ENCODE data around the gene UBL3. TPM values are rescaled to one million over a fixed set of nuclear protein-coding genes. Genes with fewer than 3 reads are reported as not detected.

The UBL3 gene
- total and polyA plus RNA-seq, 2 of the 8 experiments (the other 6 are each of a cell fraction or from before 2014, with no cell fraction given), result 5.3 to 16.1 TPM

GRCh38 chr13:29847501-29847983 lies 2.9 kb downstream of the UBL3 start:
- Histone ChIP-seq H2BK12ac (ENCODE audit: low read depth, low read length) (peak overlapping the region; percentile 42; the same call in 1 of the 2 replicates), H2BK120ac (replicated peaks; ENCODE audit: low read depth, low read length) (no peak overlapping the region), H3K4me3 (ENCODE audit: extremely low read depth in 1 of 4, insufficient read depth in 2 of 4, low read depth in 3 of 4, low read length in 4 of 4) (peak overlapping the region; percentile 5 to 47 (median 40); a peak in 7 of 8 replicates), H3K23me2 (ENCODE audit: low read depth, low read length) (peaks cover 4% of the 10 kb centered on the region), H3K27ac (ENCODE audit: low read depth, low read length) (no peak overlapping the region), H4K5ac (ENCODE audit: insufficient read length, low read depth, low read length) (no peak overlapping the region), H3K9ac (replicated peaks in 1 of 4; ENCODE audit: extremely low read depth in 1 of 4, low read depth in 3 of 4, low read length in 3 of 4) (no peak overlapping the region), H3K4ac (replicated peaks; ENCODE audit: insufficient read length, low read depth, low read length) (no peak overlapping the region), H2AFZ (ENCODE audit: low read length) (no peak overlapping the region), H2BK5ac (ENCODE audit: low read depth, low read length) (no peak overlapping the region), H4K91ac (replicated peaks; ENCODE audit: insufficient read length, low read length) (no peak overlapping the region), H3K27me3 (replicated peaks in 1 of 4; ENCODE audit: control insufficient read depth in 3 of 4, extremely low read depth in 1 of 4, insufficient read depth in 3 of 4, low read length in 3 of 4) (no peaks in the 10 kb centered on the region), H3K79me1 (ENCODE audit: low read depth, low read length) (no peaks in the 10 kb centered on the region), H3K23ac (ENCODE audit: insufficient read length) (no peak overlapping the region), H3K79me2 (ENCODE audit: control insufficient read depth in 1 of 2, insufficient read depth in 2 of 2, low read length in 2 of 2) (peaks cover 5 to 67% of the 10 kb centered on the region in 2 experiments; a peak in 3 of 4 replicates), H3K18ac (ENCODE audit: extremely low read depth, low read length) (no peak overlapping the region; the same call in 1 of the 2 replicates), H2AK5ac (ENCODE audit: low read depth, low read length) (no peak overlapping the region), H3K9me3 (ENCODE audit: insufficient read depth in 2 of 2, low read depth in 1 of 2, low read length in 1 of 2) (no peaks in the 10 kb centered on the region), H3K56ac (replicated peaks; ENCODE audit: insufficient read length, low read depth, low read length) (no peak overlapping the region), H3K4me1 (replicated peaks in 1 of 4; ENCODE audit: control insufficient read depth in 3 of 4, insufficient read depth in 4 of 4, low read length in 3 of 4) (peaks cover 0 to 7% (median 4%) of the 10 kb centered on the region in 4 experiments; a peak in 4 of 7 replicates), H4K8ac (ENCODE audit: extremely low read depth, insufficient read depth, low read length) (no peak overlapping the region), H2BK20ac (ENCODE audit: low read length) (no peak overlapping the region), H3K36me3 (ENCODE audit: control insufficient read depth in 2 of 4, insufficient read depth in 4 of 4, low read length in 3 of 4) (no peaks in the 10 kb centered on the region), H2BK15ac (ENCODE audit: low read length) (no peak overlapping the region), H3K14ac (ENCODE audit: insufficient read length) (no peak overlapping the region), H4K20me1 (replicated peaks in 1 of 2; ENCODE audit: control insufficient read depth in 1 of 2, insufficient read depth in 2 of 2, low read length in 2 of 2) (peaks cover 0 to 5% of the 10 kb centered on the region in 2 experiments), H3K4me2 (ENCODE audit: insufficient read depth in 1 of 2, low read depth in 2 of 2, low read length in 2 of 2) (peak overlapping the region; percentile 59 to 90)
- WGBS, 2 experiments (ENCODE audit: extremely low coverage in 1 of 2, insufficient coverage in 1 of 2, insufficient read length in 1 of 2, insufficient replicate concordance in 2 of 2, low coverage in 1 of 2, low lambda C conversion rate in 2 of 2, missing lambda C conversion rate in 1 of 2), result 75% methylated on average over 13 of the region's 13 CpGs; no CpG with 5 or more reads in 1 of the 2 experiments
- DNase-seq (ENCODE audit: low read depth in 1 of 2, low spot score in 2 of 2), result no peak
- ChIA-PET POLR2A (ENCODE audit: partially characterized antibody) (no interaction called here), CTCF (ENCODE audit: partially characterized antibody) (interaction anchor here (0.5 to 2.3 kb wide), 2 partner anchors 93 to 265 kb away, joined by 4 to 9 read pairs; no protein-coding TSS in a partner anchor)
- no peak for FAIRE-seq
- TF ChIP-seq JUN (IDR thresholded peaks at IDR 0.05; ENCODE audit: low read depth, low read length), result no peak
- no peak for TF ChIP-seq BRCA1 (IDR thresholded peaks at IDR 0.05; ENCODE audit: low read depth, low read length)
